GM12878 (cell line): ENCODE measurements around the gene PDZD8. TPM values are rescaled to one million over a fixed set of nuclear protein-coding genes. Genes with fewer than 3 reads are reported as not detected.

ENCODE experiments used
- ATAC-seq: fragments of 200-7000 bp; cut with Tn5 transposase; 3 replicates; pipeline ENCODE4 v1.9.1; 2020; ENCODE audit warnings: mild to moderate bottlenecking, moderate library complexity
- BruUV-seq: library from RNA; stranded (reverse); fragments of 400-500 nt; replicated peaks from 2 replicates; lab custom pipeline; 2021; lab: Mats Ljungman, UMichigan
- CTCF ChIA-PET: fragments of 300-600 bp; sonication (Branson Sonifier 250); formaldehyde crosslinking; extraction: SDS; loops from one replicate; lab custom pipeline; 2021; ENCODE audit warnings: inconsistent platforms; lab: Yijun Ruan, JAX
- POLR2A ChIA-PET: fragments of 350-600 bp; formaldehyde crosslinking; extraction: SDS; loops from one replicate; lab custom pipeline; 2021; ENCODE audit warnings: inconsistent platforms; lab: Charles Lee
- RAD21 ChIA-PET: fragments of 300-600 bp; sonication (Branson Sonifier 250); formaldehyde crosslinking; loops from one replicate; lab custom pipeline; 2023; ENCODE audit warnings: antibody characterized with exemption; ENCODE audit not compliant: unreplicated experiment; lab: Charles Lee
- SMC1A ChIA-PET: fragments of 300-600 bp; sonication (Branson Sonifier 250); formaldehyde crosslinking; loops from one replicate; lab custom pipeline; 2023; ENCODE audit not compliant: unreplicated experiment, uncharacterized antibody; lab: Charles Lee
- DNase-seq: peaks from one replicate; pipeline ENCODE4 v3.0.0-alpha.2; 2011; ENCODE audit warnings: low read depth, low spot score
- FAIRE-seq: peaks from 3 replicates; lab custom pipeline; 2011; peaks lifted over from hg19 to GRCh38; lab: Jason Lieb, UNC
- H2AFZ ChIP-seq: 2 replicates; pipeline ENCODE4 v1.6.0; 2011; ENCODE audit warnings: low read depth, low read length, control low read depth; ENCODE audit not compliant: control insufficient read depth
- H3K27ac ChIP-seq: 2 replicates; pipeline ENCODE4 v1.5.1; 2011; ENCODE audit warnings: control low read depth; ENCODE audit not compliant: control insufficient read depth, insufficient read depth
- H3K27me3 ChIP-seq, 2 experiments: replicated peaks in 1 of 2; 2 replicates each; pipeline versions ENCODE4 v1.6.0 to v1.6.1; 2011; ENCODE audit warnings: low read length in 1 of 2; ENCODE audit not compliant: control insufficient read depth in 2 of 2, insufficient read depth in 2 of 2
- H3K36me3 ChIP-seq, 2 experiments: 2 replicates each; pipeline ENCODE4 v1.5.1; 2011; ENCODE audit warnings: low read length in 1 of 2; ENCODE audit not compliant: control insufficient read depth in 2 of 2, insufficient read depth in 2 of 2
- H3K4me1 ChIP-seq: 2 replicates; pipeline ENCODE4 v1.6.1; 2011; ENCODE audit warnings: mild to moderate bottlenecking, low read length, moderate library complexity, mixed read lengths; ENCODE audit not compliant: control insufficient read depth, insufficient read depth
- H3K4me2 ChIP-seq: 2 replicates; pipeline ENCODE4 v1.6.0; 2011; ENCODE audit warnings: control low read depth; ENCODE audit not compliant: control insufficient read depth, insufficient read depth
- H3K4me3 ChIP-seq: fragments of 200-600 bp; sonication (generic); 2 replicates; pipeline ENCODE4 v1.5.1; 2016
- H3K79me2 ChIP-seq: 2 replicates; pipeline ENCODE4 v1.6.0; 2011; ENCODE audit warnings: low read length; ENCODE audit not compliant: control insufficient read depth, insufficient read depth
- H3K9ac ChIP-seq: 2 replicates; pipeline ENCODE4 v1.8.0; 2011; ENCODE audit warnings: low read length, control low read depth, mixed read lengths; ENCODE audit not compliant: control insufficient read depth, insufficient read depth
- H3K9me3 ChIP-seq: replicated peaks from 3 replicates; pipeline ENCODE4 v1.5.1; 2011; ENCODE audit warnings: mild to moderate bottlenecking, low read length; ENCODE audit not compliant: control insufficient read depth, insufficient read depth
- H4K20me1 ChIP-seq: 2 replicates; pipeline ENCODE4 v1.6.0; 2011; ENCODE audit not compliant: control insufficient read depth, insufficient read depth
- BACH1 ChIP-seq: fragments of 450-650 bp; IDR thresholded peaks from 2 replicates; pipeline ENCODE4 v1.6.1; 2017; ENCODE audit warnings: mild to moderate bottlenecking, borderline replicate concordance
- CREM ChIP-seq: IDR thresholded peaks from 2 replicates; pipeline ENCODE4 v1.6.1; 2014; ENCODE audit warnings: antibody characterized with exemption, low read depth
- FOS ChIP-seq: IDR thresholded peaks from 3 replicates; pipeline ENCODE4 v1.6.1; 2011; ENCODE audit warnings: borderline replicate concordance; ENCODE audit not compliant: insufficient read length; ENCODE audit errors: extremely low read depth
- GABPA ChIP-seq: IDR thresholded peaks from 2 replicates; pipeline ENCODE4 v1.6.1; 2014; ENCODE audit warnings: antibody characterized with exemption, low read depth, mild to moderate bottlenecking, inconsistent platforms
- IKZF1 ChIP-seq: fragments of 450-650 bp; conservative IDR thresholded peaks from 2 replicates; pipeline ENCODE4 v1.6.1; 2017; ENCODE audit warnings: antibody characterized with exemption, mild to moderate bottlenecking
- MTA2 ChIP-seq: fragments of 450-650 bp; IDR thresholded peaks from 2 replicates; pipeline ENCODE4 v1.6.1; 2016; ENCODE audit warnings: low read depth, mild to moderate bottlenecking, moderate library complexity
- MTA3 ChIP-seq: IDR thresholded peaks from 2 replicates; pipeline ENCODE4 v1.6.1; 2012; ENCODE audit warnings: low read length, inconsistent platforms, borderline replicate concordance
- NFYA ChIP-seq: IDR thresholded peaks from 2 replicates; pipeline ENCODE4 v1.6.1; 2011; ENCODE audit warnings: low read depth, mild to moderate bottlenecking, low read length, improper control_type of control experiment, borderline replicate concordance
- RB1 ChIP-seq: fragments of 450-650 bp; formaldehyde crosslinking; IDR thresholded peaks from 2 replicates; pipeline ENCODE4 v1.6.1; 2017; ENCODE audit warnings: mild to moderate bottlenecking, borderline replicate concordance
- ZNF24 ChIP-seq: fragments of 450-650 bp; IDR thresholded peaks from 2 replicates; pipeline ENCODE4 v1.6.1; 2017; ENCODE audit warnings: antibody characterized with exemption, mild to moderate bottlenecking
- ZNF274 ChIP-seq: IDR thresholded peaks from one replicate; pipeline ENCODE4 v1.8.0; 2011; ENCODE audit not compliant: insufficient read length, insufficient read depth
- ZNF622 ChIP-seq: fragments of 450-650 bp; IDR thresholded peaks from 2 replicates; pipeline ENCODE4 v1.6.1; 2017; ENCODE audit warnings: mild to moderate bottlenecking, inconsistent platforms
- WGBS: methylation state at CpG from one replicate; pipeline ENCODE4 v1.1.6; 2016; ENCODE audit warnings: low lambda C conversion rate; ENCODE audit not compliant: insufficient replicate concordance, insufficient coverage; ENCODE audit errors: missing lambda C conversion rate; 5-methylcytosine and 5-hydroxymethylcytosine counted together
- in situ Hi-C: fragments of 300-500 bp; cut with MboI; formaldehyde crosslinking; loops from 9 replicates; pipeline ENCODE4 v1.14.3; 2018; ENCODE audit warnings: mixed read lengths
- intact Hi-C: fragments of 100-400 bp; cut with micrococcal nuclease; formaldehyde crosslinking; loops from one replicate; pipeline ENCODE4 v1.14.2; 2022; ENCODE audit not compliant: unreplicated experiment
- polyA plus RNA-seq, 11 experiments: library from polyadenylated mRNA; depleted of rRNA in 4 of 11; unstranded in 6 of 11; stranded (reverse) in 5 of 11; fragments of >200 nt; fragmentation: Nextera tagmentation in 4 of 11; fragmentation: Illumina TruSeq in 1 of 11; extraction: Ambion mirVana in 4 of 11; extraction: Trizol in 1 of 11; gene quantifications; 1 replicate in 1 of 11; 2 replicates in 10 of 11; pipeline versions ENCODE4 v1.2.1 to v1.2.3, GENCODE V29; 2011 to 2016; ENCODE audit warnings: inconsistent platforms in 2 of 11, missing spikeins in 2 of 11, low read depth in 1 of 11
- total RNA-seq, 4 experiments: library from RNA; depleted of rRNA in 3 of 4; stranded (reverse); fragments of >200 nt in 3 of 4; fragmentation: Illumina TruSeq in 1 of 4; extraction: Trizol in 1 of 4; gene quantifications; 2 replicates each; pipeline versions ENCODE4 v1.2.1 to v1.2.3, GENCODE V29; 2013 to 2021
- TF ChIP-seq, protein P1 (sequence below): fragments of 450-650 bp; IDR thresholded peaks from 2 replicates; pipeline ENCODE4 v1.6.1; 2018; ENCODE audit warnings: borderline replicate concordance, mild to moderate bottlenecking; ENCODE audit not compliant: partially characterized antibody
- TF ChIP-seq, protein P2 (sequence below): fragments of 450-650 bp; IDR thresholded peaks from 2 replicates; pipeline ENCODE4 v1.6.1; 2018; ENCODE audit warnings: mild to moderate bottlenecking, low read depth, moderate library complexity; ENCODE audit not compliant: partially characterized antibody

The PDZD8 gene
- total and polyA plus RNA-seq, 10 of the 15 experiments (the other 5 are each of a cell fraction or from before 2014, with no cell fraction given), result 2.0 to 21.2 (median 6.7) TPM

DNA sequence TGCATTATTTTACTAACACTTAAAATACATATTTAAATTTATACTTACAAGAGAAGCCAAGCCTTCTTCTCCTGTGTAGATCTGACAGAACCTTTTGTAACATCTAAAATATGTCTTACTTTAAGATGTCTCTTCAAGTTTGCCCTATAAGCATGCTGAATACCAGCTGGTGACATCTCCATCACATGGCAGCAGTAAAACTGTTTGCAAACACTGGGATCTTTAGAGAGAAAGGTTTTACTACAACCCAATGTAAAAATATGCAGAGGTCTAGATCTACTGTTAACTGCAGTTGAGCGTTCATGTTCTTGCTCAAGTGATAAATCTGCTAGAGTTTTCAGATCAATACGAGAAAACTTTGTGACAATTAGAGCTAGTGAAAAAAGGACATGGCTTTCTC lies 23.2 kb downstream of the PDZD8 start:
- Histone ChIP-seq H3K79me2 (peaks cover 36% of the 10 kb centered on the region), H3K4me3 (no peak overlapping the region), H4K20me1 (no peaks in the 10 kb centered on the region), H3K27me3 (no peaks in the 10 kb centered on the region), H3K9me3 (no peaks in the 10 kb centered on the region), H3K4me2 (no peak overlapping the region), H2AFZ (no peak overlapping the region), H3K4me1 (peaks cover 5% of the 10 kb centered on the region; the same call in 1 of the 2 replicates), H3K9ac (no peak overlapping the region), H3K27ac (no peak overlapping the region), H3K36me3 (no peaks in the 10 kb centered on the region)
- no peak for TF ChIP-seq ZNF622
- no peak for TF ChIP-seq MTA3
- TF ChIP-seq, protein P1, sequence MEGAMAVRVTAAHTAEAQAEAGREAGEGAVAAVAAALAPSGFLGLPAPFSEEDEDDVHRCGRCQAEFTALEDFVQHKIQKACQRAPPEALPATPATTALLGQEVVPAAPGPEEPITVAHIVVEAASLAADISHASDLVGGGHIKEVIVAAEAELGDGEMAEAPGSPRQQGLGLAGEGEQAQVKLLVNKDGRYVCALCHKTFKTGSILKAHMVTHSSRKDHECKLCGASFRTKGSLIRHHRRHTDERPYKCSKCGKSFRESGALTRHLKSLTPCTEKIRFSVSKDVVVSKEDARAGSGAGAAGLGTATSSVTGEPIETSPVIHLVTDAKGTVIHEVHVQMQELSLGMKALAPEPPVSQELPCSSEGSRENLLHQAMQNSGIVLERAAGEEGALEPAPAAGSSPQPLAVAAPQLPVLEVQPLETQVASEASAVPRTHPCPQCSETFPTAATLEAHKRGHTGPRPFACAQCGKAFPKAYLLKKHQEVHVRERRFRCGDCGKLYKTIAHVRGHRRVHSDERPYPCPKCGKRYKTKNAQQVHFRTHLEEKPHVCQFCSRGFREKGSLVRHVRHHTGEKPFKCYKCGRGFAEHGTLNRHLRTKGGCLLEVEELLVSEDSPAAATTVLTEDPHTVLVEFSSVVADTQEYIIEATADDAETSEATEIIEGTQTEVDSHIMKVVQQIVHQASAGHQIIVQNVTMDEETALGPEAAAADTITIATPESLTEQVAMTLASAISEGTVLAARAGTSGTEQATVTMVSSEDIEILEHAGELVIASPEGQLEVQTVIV, result no peak
- TF ChIP-seq GABPA, result no peak
- TF ChIP-seq MTA2, result no peak
- TF ChIP-seq ZNF24, result no peak
- TF ChIP-seq BACH1, result no peak
- TF ChIP-seq ZNF274, result no peak
- TF ChIP-seq CREM, result no peak
- TF ChIP-seq NFYA, result no peak
- TF ChIP-seq, protein P2, sequence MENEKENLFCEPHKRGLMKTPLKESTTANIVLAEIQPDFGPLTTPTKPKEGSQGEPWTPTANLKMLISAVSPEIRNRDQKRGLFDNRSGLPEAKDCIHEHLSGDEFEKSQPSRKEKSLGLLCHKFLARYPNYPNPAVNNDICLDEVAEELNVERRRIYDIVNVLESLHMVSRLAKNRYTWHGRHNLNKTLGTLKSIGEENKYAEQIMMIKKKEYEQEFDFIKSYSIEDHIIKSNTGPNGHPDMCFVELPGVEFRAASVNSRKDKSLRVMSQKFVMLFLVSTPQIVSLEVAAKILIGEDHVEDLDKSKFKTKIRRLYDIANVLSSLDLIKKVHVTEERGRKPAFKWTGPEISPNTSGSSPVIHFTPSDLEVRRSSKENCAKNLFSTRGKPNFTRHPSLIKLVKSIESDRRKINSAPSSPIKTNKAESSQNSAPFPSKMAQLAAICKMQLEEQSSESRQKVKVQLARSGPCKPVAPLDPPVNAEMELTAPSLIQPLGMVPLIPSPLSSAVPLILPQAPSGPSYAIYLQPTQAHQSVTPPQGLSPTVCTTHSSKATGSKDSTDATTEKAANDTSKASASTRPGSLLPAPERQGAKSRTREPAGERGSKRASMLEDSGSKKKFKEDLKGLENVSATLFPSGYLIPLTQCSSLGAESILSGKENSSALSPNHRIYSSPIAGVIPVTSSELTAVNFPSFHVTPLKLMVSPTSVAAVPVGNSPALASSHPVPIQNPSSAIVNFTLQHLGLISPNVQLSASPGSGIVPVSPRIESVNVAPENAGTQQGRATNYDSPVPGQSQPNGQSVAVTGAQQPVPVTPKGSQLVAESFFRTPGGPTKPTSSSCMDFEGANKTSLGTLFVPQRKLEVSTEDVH, result no peak
- TF ChIP-seq IKZF1, result no peak
- TF ChIP-seq FOS, result no peak
- TF ChIP-seq RB1, result no peak
- in situ Hi-C loops, result no loop called here
- RAD21 ChIA-PET, result interaction anchor here (0.5 to 3.6 kb wide), 4 partner anchors 8 to 22 kb away, joined by 4 to 16 read pairs (median 5); no protein-coding TSS in a partner anchor
- SMC1A ChIA-PET, result interaction anchor here (1.2 to 4.8 kb wide), 8 partner anchors 9 to 78 kb away, joined by 3 to 35 read pairs (median 6); no protein-coding TSS in a partner anchor
- ATAC-seq, result no peak
- POLR2A ChIA-PET, result interaction anchor here (0.6 to 1.5 kb wide), 3 partner anchors 9 to 22 kb away, joined by 4 to 9 read pairs (median 5); no protein-coding TSS in a partner anchor
- CTCF ChIA-PET, result interaction anchor here (1.2 to 6.1 kb wide), 3 partner anchors 8 to 17 kb away, joined by 3 to 32 read pairs (median 11); no protein-coding TSS in a partner anchor
- BruUV-seq, result no TSS peak
- intact Hi-C loops, result no loop called here
- DNase-seq, result no peak
- FAIRE-seq, result no peak
- WGBS, result 93% methylated on average over 2 of the region's 2 CpGs
